ENCODE measurements around the gene CDH3.

GRCh38 chr16:68698091-68698490 is 53.0 kb downstream of the CDH3 start:
- TF ChIP-seq JUNB (IDR thresholded peaks at IDR 0.05) (no peak), ZSCAN20 (CRISPR knock-in tag; IDR thresholded peaks at IDR 0.05) (no peak), CTCF (IDR thresholded peaks at IDR 0.05) (no peak), CEBPB (IDR thresholded peaks at IDR 0.05) (no peak), SREBF2 (IDR thresholded peaks at IDR 0.05) (no peak), POLR2AphosphoS2 (conservative IDR thresholded peaks at IDR 0.05; ENCODE audit: low read length) (no peak), FOSL2 (IDR thresholded peaks at IDR 0.05) (no peak), FOSL2 (CRISPR knock-in tag; IDR thresholded peaks at IDR 0.05) (no peak), MYC (IDR thresholded peaks at IDR 0.05; ENCODE audit: borderline replicate concordance, low read length) (no peak), JUN (IDR thresholded peaks at IDR 0.05) (no peak), PHF8 (IDR thresholded peaks at IDR 0.05; ENCODE audit: borderline replicate concordance, low read depth) (no peak)
